Measurements from ENCODE around the gene TM4SF18.

DNA sequence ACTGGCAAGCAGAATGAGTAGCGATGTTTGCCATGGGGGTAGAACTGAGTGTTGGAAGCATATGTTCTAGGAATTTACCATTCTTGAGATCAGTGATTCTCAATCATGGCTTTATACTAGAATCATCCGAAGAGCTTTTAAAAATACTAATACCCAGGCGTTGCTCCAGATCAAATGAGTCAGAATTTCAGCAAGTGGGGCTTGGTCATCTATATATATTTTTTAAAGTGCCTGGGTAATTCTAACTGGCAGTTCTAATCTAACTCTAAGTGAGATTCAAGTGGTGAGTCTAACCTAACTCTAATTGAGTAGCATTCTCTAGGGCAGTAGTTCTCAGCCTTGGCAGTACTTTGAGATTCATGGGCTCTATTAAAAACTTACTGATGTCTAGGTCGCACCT is 23.2 kb upstream of the TM4SF18 start:
- TF ChIP-seq EZH2 (IDR thresholded peaks at IDR 0.05; ENCODE audit: low read depth) (no peak), CTCF (conservative IDR thresholded peaks at IDR 0.05) (no peak)

Measured in PC-9 (cell line).